Endometrial microvascular endothelial cells (primary cell): ENCODE data around the gene SEMA4D. TPM values are rescaled to one million over a fixed set of nuclear protein-coding genes. Genes with fewer than 3 reads are reported as not detected.

Experiments
- in situ Hi-C: cut with HindIII; loops from 2 replicates; pipeline ENCODE4 v1.10.0; 2017; ENCODE audit warnings: low sequenced_read_pairs, low pct_unique_long_range_greater_than_20kb; ENCODE audit errors: inconsistent ontology term
- total RNA-seq: library from RNA; depleted of rRNA; stranded (reverse); fragments of >200 nt; gene quantifications from one replicate; pipeline ENCODE4 v1.2.3, GENCODE V29; 2015; ENCODE audit errors: inconsistent ontology term

SEMA4D gene
- total RNA-seq, 1 donor from 2014 or later: 2.8 TPM

- in situ Hi-C loops: no loop called here
Observed at GRCh38 chr9:89407070-89407469, 90.8 kb downstream of the SEMA4D start.

- in situ Hi-C loops: no loop called here
Observed at GRCh38 chr9:89405826-89406225, 92.1 kb downstream of the SEMA4D start.

- in situ Hi-C loops: no loop called here
Observed at GRCh38 chr9:89404074-89404473, 93.8 kb downstream of the SEMA4D start.

GRCh38 chr9:89402695-89403427 lies 95.1 kb downstream of the SEMA4D start:
- in situ Hi-C loops: no loop called here

GRCh38 chr9:89400403-89401116 lies 97.4 kb downstream of the SEMA4D start:
- in situ Hi-C loops: no loop called here

GRCh38 chr9:89398621-89399020 lies 99.3 kb downstream of the SEMA4D start:
- in situ Hi-C loops: no loop called here

GRCh38 chr9:89397471-89397870 lies 100.4 kb downstream of the SEMA4D start:
- in situ Hi-C loops: no loop called here

- in situ Hi-C loops: no loop called here
Observed at GRCh38 chr9:89395931-89396710, 101.8 kb downstream of the SEMA4D start.

- in situ Hi-C loops: no loop called here
Observed at GRCh38 chr9:89394412-89394811, 103.5 kb downstream of the SEMA4D start.

- in situ Hi-C loops: no loop called here
Observed at GRCh38 chr9:89391585-89391984, 106.3 kb downstream of the SEMA4D start.

- in situ Hi-C loops: no loop called here
Observed at GRCh38 chr9:89390578-89391116, 107.3 kb downstream of the SEMA4D start.

GRCh38 chr9:89390068-89390555 lies 107.8 kb downstream of the SEMA4D start:
- in situ Hi-C loops: no loop called here

- in situ Hi-C loops: no loop called here
Observed at GRCh38 chr9:89388868-89389177, 109.1 kb downstream of the SEMA4D start.

GRCh38 chr9:89388084-89388867 lies 109.6 kb downstream of the SEMA4D start:
- in situ Hi-C loops: no loop called here

GRCh38 chr9:89387197-89387849 lies 110.6 kb downstream of the SEMA4D start:
- in situ Hi-C loops: no loop called here

- in situ Hi-C loops: no loop called here
Observed at GRCh38 chr9:89386797-89387196, 111.1 kb downstream of the SEMA4D start.

GRCh38 chr9:89386206-89386605 lies 111.7 kb downstream of the SEMA4D start:
- in situ Hi-C loops: no loop called here

GRCh38 chr9:89384783-89385182 lies 113.1 kb downstream of the SEMA4D start:
- in situ Hi-C loops: no loop called here
